ENCODE data around the gene TRIP12.

DNA sequence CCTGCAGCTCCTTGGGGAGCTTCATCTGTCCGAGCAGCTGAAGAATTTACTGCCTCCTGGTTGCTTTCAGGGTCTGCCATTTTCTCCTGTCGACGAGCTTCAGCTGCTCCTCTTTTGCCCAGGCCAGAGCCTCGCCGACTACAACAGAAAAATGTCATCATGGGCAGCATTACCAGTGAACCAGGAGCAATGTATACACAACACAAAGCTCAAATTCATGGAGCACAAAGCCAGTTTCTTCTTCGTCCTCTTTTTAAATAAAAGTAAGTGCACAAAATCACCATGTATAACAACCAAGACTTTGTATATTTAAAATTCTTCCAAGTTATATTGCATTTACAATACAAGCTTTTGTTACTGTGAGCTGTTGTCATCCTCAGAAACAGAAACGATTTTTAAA, 85.0 kb downstream of the TRIP12 start:
- no peak for TF ChIP-seq ZNF565 (CRISPR knock-in tag; conservative IDR thresholded peaks at IDR 0.05; ENCODE audit: low read depth)
- no peak for TF ChIP-seq ZFP3 (CRISPR knock-in tag; IDR thresholded peaks at IDR 0.05)
- TF ChIP-seq, protein P1, sequence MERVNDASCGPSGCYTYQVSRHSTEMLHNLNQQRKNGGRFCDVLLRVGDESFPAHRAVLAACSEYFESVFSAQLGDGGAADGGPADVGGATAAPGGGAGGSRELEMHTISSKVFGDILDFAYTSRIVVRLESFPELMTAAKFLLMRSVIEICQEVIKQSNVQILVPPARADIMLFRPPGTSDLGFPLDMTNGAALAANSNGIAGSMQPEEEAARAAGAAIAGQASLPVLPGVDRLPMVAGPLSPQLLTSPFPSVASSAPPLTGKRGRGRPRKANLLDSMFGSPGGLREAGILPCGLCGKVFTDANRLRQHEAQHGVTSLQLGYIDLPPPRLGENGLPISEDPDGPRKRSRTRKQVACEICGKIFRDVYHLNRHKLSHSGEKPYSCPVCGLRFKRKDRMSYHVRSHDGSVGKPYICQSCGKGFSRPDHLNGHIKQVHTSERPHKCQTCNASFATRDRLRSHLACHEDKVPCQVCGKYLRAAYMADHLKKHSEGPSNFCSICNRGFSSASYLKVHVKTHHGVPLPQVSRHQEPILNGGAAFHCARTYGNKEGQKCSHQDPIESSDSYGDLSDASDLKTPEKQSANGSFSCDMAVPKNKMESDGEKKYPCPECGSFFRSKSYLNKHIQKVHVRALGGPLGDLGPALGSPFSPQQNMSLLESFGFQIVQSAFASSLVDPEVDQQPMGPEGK (CRISPR knock-in tag; IDR thresholded peaks at IDR 0.05; ENCODE audit: borderline replicate concordance) = no peak

All from SK-N-SH treated with all-trans-retinoic acid at 6 μM for 48 hours (cell line).